Measurements from ENCODE around the gene FBXO15. TPM values are rescaled to one million over a fixed set of nuclear protein-coding genes. Genes with fewer than 3 reads are reported as not detected.

FBXO15 gene
- total and polyA plus RNA-seq, 2 donors (not counting 3 experiments of a cell fraction or from before 2014, with no cell fraction given): not detected

DNA sequence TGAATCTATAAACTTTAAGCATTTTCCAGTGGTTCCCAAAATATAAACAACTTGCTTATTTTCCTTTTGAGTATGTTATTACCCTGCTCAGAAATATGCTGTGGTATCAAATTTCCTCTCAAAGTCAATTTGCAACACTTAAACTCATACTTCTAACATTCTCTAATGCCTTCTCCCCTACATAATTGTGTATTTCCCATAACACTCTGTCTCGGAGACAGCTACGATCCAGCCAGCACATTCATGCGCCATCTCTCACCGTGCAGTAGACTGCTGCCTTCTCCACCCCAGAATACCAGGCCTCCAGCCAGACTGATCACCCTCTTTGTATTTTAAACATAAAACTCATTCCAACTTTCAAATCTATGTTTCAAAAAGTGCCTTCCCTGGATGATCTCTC is 42.5 kb upstream of the FBXO15 start:
- dilution Hi-C loops (cut with MboI; ENCODE audit: extremely low pct_ligation_motif_present, low sequenced_read_pairs) (no loop called here), intact Hi-C loops (cut with micrococcal nuclease) (no loop called here)
- ChIA-PET CTCF (interaction anchor here (1.0 kb wide), 1 partner anchor 152 kb away, joined by 4 read pairs; no protein-coding TSS in a partner anchor), POLR2A (no interaction called here)
- no TSS peak for BruUV-seq (replicated peaks)
- H3K4me1 ChIP-seq (ENCODE audit: control insufficient read depth, extremely low read depth, insufficient read depth, low read length): no peaks in the 10 kb centered on the region
- TF ChIP-seq POLR2A (IDR thresholded peaks at IDR 0.05; ENCODE audit: low read depth, low read length) (no peak), FOS (IDR thresholded peaks at IDR 0.05; ENCODE audit: borderline replicate concordance, insufficient read depth, low read length) (no peak), EZH2 (IDR thresholded peaks at IDR 0.05; ENCODE audit: borderline replicate concordance, low read depth, low read length, severe bottlenecking) (no peak), GATA2 (IDR thresholded peaks at IDR 0.05; ENCODE audit: insufficient read depth, insufficient read length, low read depth, low read length) (no peak), MYC (IDR thresholded peaks at IDR 0.05; ENCODE audit: low read depth, low read length) (no peak), POLR2AphosphoS5 (IDR thresholded peaks at IDR 0.05; ENCODE audit: insufficient read depth, low read depth, low read length) (no peak), JUN (IDR thresholded peaks at IDR 0.05; ENCODE audit: borderline replicate concordance, insufficient read depth, insufficient read length, low read depth) (no peak)
- TF ChIP-seq, protein P1, sequence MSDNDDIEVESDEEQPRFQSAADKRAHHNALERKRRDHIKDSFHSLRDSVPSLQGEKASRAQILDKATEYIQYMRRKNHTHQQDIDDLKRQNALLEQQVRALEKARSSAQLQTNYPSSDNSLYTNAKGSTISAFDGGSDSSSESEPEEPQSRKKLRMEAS (IDR thresholded peaks at IDR 0.05; ENCODE audit: insufficient read depth, insufficient read length): no peak
- TF ChIP-seq, protein P2, sequence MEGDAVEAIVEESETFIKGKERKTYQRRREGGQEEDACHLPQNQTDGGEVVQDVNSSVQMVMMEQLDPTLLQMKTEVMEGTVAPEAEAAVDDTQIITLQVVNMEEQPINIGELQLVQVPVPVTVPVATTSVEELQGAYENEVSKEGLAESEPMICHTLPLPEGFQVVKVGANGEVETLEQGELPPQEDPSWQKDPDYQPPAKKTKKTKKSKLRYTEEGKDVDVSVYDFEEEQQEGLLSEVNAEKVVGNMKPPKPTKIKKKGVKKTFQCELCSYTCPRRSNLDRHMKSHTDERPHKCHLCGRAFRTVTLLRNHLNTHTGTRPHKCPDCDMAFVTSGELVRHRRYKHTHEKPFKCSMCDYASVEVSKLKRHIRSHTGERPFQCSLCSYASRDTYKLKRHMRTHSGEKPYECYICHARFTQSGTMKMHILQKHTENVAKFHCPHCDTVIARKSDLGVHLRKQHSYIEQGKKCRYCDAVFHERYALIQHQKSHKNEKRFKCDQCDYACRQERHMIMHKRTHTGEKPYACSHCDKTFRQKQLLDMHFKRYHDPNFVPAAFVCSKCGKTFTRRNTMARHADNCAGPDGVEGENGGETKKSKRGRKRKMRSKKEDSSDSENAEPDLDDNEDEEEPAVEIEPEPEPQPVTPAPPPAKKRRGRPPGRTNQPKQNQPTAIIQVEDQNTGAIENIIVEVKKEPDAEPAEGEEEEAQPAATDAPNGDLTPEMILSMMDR (IDR thresholded peaks at IDR 0.05; ENCODE audit: extremely low read depth in 1 of 2, insufficient read depth in 1 of 2, low read depth in 1 of 2, low read length in 2 of 2): no peak
- H3K27ac ChIP-seq (ENCODE audit: insufficient read depth, low read depth, low read length): no peak overlapping the region
- H3K79me2 ChIP-seq (ENCODE audit: control insufficient read depth, insufficient read depth, low read length): no peaks in the 10 kb centered on the region
- H3K4me2 ChIP-seq (ENCODE audit: insufficient read depth, low read length): no peak overlapping the region
- DNase-seq (ENCODE audit: low read depth, low spot score) (no peak), FAIRE-seq (no peak)
- no peaks in the 10 kb centered on the region for H3K36me3 ChIP-seq (ENCODE audit: control insufficient read depth in 2 of 2, extremely low read depth in 1 of 2, insufficient read depth in 2 of 2, low read length in 2 of 2)
- H3K9ac ChIP-seq (replicated peaks; ENCODE audit: extremely low read depth, insufficient read depth, low read length): no peak overlapping the region
- no peaks in the 10 kb centered on the region for H4K20me1 ChIP-seq (replicated peaks; ENCODE audit: control insufficient read depth, extremely low read depth, insufficient read depth, low read length)
- H3K27me3 ChIP-seq (ENCODE audit: control insufficient read depth in 2 of 2, insufficient read depth in 2 of 2, low read length in 2 of 2): peaks cover 0 to 3% of the 10 kb centered on the region in 2 experiments
- no peak overlapping the region for H2AFZ ChIP-seq (ENCODE audit: low read depth, low read length)
- H3K9me3 ChIP-seq (replicated peaks; ENCODE audit: control insufficient read depth, insufficient read depth, low read length): no peaks in the 10 kb centered on the region
- no peaks in the 10 kb centered on the region for H3K9me1 ChIP-seq (replicated peaks; ENCODE audit: control insufficient read depth, extremely low read depth, insufficient read depth, low read length)
- H3K4me3 ChIP-seq (replicated peaks in 1 of 3; ENCODE audit: insufficient read depth in 1 of 3, low read depth in 1 of 3, low read length in 3 of 3): no peak overlapping the region
